OCI-LY3 (cell line): ENCODE measurements around the gene COX8A.

Experiments
- H2AFZ ChIP-seq: fragments of 200-600, 300-600 bp; shearing (Covaris generic); 2 replicates; pipeline ENCODE4 v1.6.0; 2014; ENCODE audit warnings: antibody characterized with exemption, low read depth, low read length
- H3K27ac ChIP-seq: fragments of 200-600, 300-600 bp; sonication (generic); 2 replicates; pipeline ENCODE4 v1.5.1; 2014; ENCODE audit warnings: mild to moderate bottlenecking, low read length, moderate library complexity, mixed read lengths
- H3K27me3 ChIP-seq: fragments of 200-600, 300-600 bp; sonication (generic); 2 replicates; pipeline ENCODE4 v1.6.1; 2014; ENCODE audit warnings: low read depth, low read length, mixed read lengths
- H3K36me3 ChIP-seq: fragments of 200-600, 300-600 bp; sonication (generic); replicated peaks from 2 replicates; pipeline ENCODE3; 2014; ENCODE audit warnings: low read depth, low read length, mixed read lengths
- H3K4me1 ChIP-seq: fragments of 300-600, 200-600 bp; sonication (generic); 2 replicates; pipeline ENCODE4 v1.6.1; 2014; ENCODE audit warnings: low read length, mixed read lengths
- H3K4me2 ChIP-seq: fragments of 200-600, 300-600 bp; sonication (generic); 2 replicates; pipeline ENCODE4 v1.6.1; 2014; ENCODE audit warnings: low read length, mixed read lengths
- H3K4me3 ChIP-seq: fragments of 300-600, 200-600 bp; sonication (generic); 2 replicates; pipeline ENCODE4 v1.5.1; 2014; ENCODE audit warnings: antibody characterized with exemption, mild to moderate bottlenecking, low read length, moderate library complexity
- H3K79me2 ChIP-seq: fragments of 300-600, 200-600 bp; shearing (Covaris generic); 2 replicates; pipeline ENCODE4 v1.6.1; 2014; ENCODE audit warnings: mild to moderate bottlenecking, low read length, mixed read lengths
- H3K9ac ChIP-seq: fragments of 300-600, 200-600 bp; shearing (Covaris generic); 2 replicates; pipeline ENCODE4 v1.6.0; 2014; ENCODE audit warnings: mild to moderate bottlenecking, low read length, moderate library complexity
- H3K9me3 ChIP-seq: fragments of 200-600, 300-600 bp; shearing (Covaris generic); 2 replicates; pipeline ENCODE4 v1.6.1; 2014; ENCODE audit warnings: low read length, mixed read lengths; ENCODE audit not compliant: insufficient read depth
- H4K20me1 ChIP-seq: fragments of 200-600, 300-600 bp; sonication (generic); 2 replicates; pipeline ENCODE4 v1.6.1; 2016; ENCODE audit warnings: low read length, mixed read lengths; ENCODE audit not compliant: insufficient read depth
- EZH2phosphoT487 ChIP-seq: fragments of 200-600 bp; shearing (Covaris generic); IDR thresholded peaks from 2 replicates; pipeline ENCODE4 v1.6.1; 2018; ENCODE audit warnings: antibody characterized with exemption, mixed run types, low read depth
- TF ChIP-seq, protein P1 (sequence below): fragments of 200-600, 300-600 bp; sonication (generic); IDR thresholded peaks from 2 replicates; pipeline ENCODE4 v1.5.1; 2014; ENCODE audit warnings: antibody characterized with exemption, low read length, low read depth

The COX8A gene

DNA sequence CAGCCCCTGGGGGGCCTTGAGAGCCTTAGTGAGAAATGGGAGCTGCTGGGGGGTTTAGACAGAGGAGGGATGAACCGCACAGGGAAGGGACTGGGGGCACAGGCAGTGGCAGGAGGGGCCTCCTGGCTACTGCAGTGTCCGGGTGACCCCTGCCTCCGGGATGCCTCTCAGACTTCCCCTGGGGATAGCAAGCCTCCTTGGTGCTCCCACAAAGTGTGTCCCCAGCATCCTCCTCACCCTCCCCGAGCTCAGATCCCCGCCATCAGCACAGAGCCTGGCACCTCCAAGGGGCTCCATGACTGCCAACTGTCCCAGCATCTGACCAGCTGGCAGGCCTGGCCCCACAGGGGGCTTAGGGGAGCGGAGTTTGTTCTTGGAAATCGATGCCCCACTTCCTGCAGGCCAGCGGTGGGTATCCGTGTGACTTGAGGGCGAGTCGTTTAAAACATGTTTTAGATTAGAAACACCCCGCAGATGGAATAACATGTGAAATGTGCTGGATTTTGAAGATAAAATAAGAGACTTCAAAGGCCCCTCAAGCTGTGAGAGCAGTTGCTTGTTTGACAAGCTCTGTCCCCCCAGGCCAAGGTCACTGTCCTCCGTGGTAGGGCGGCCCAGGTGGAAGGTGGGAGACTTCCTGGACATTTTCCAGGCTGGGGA is 47.8 kb downstream of the COX8A start:
- no peaks in the 10 kb centered on the region for H3K79me2 ChIP-seq
- no peaks in the 10 kb centered on the region for H3K36me3 ChIP-seq
- H3K9ac ChIP-seq = no peak overlapping the region
- no peak overlapping the region for H3K4me3 ChIP-seq
- no peak overlapping the region for H3K4me2 ChIP-seq
- H3K4me1 ChIP-seq = no peaks in the 10 kb centered on the region
- no peak overlapping the region for H3K27ac ChIP-seq
- no peaks in the 10 kb centered on the region for H3K9me3 ChIP-seq
- H4K20me1 ChIP-seq = 0 out of 2 replicates have a peak, but pooled peaks cover 3% of the 10 kb centered on the region
- H3K27me3 ChIP-seq = peaks cover 7% of the 10 kb centered on the region; the same call in 1 of the 2 replicates
- no peak overlapping the region for H2AFZ ChIP-seq
- TF ChIP-seq EZH2phosphoT487 = no peak
- TF ChIP-seq, protein P1, sequence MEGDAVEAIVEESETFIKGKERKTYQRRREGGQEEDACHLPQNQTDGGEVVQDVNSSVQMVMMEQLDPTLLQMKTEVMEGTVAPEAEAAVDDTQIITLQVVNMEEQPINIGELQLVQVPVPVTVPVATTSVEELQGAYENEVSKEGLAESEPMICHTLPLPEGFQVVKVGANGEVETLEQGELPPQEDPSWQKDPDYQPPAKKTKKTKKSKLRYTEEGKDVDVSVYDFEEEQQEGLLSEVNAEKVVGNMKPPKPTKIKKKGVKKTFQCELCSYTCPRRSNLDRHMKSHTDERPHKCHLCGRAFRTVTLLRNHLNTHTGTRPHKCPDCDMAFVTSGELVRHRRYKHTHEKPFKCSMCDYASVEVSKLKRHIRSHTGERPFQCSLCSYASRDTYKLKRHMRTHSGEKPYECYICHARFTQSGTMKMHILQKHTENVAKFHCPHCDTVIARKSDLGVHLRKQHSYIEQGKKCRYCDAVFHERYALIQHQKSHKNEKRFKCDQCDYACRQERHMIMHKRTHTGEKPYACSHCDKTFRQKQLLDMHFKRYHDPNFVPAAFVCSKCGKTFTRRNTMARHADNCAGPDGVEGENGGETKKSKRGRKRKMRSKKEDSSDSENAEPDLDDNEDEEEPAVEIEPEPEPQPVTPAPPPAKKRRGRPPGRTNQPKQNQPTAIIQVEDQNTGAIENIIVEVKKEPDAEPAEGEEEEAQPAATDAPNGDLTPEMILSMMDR = no peak

DNA sequence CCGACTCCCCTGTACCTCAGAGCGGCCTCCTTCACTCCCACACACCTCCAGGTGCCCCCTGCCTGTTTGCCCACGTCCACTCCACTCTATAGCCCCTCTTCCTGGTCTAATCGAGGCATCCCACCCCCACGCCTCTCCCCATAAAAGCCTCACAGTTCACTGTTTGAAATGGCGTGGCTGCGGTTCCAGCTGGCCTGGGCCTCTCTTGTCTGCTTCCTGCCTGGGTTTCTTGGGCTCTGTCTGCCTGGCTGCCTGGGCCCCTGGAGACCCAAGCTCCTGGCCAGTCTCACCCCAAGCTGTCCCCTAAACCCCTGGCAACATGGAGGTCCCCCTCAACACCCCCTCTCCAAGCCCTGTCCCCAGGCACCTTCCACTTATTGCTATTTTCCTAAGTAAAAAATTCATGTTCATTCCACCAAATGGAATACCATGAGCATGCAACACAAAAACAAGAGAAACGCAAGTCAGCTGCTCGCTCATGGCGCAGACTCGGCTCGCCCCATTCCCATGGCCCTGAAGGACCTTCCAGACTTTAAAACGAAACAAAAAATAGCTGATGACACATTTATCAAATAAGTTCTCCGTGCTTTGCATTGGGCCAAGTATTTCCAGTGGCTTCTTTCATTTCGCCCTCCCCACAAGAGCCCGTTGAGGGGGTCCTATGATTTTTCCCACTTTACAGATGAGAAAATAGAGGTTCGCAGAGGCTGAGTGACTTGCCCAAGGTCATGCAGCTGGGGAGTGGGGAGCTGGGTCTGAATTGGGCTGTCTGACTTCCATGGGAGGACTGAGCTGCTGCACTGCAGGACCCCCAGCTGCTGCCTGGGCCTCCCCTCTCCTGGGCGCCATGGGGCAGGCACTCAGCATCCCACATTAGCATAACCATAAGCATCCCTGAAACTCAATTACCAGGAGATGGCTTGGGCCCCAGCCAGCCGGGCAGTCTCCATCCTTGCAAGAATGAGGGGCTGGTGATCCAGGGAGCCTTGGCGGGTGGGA is 49.6 kb downstream of the COX8A start:
- Histone ChIP-seq H3K79me2 (no peaks in the 10 kb centered on the region), H3K36me3 (no peaks in the 10 kb centered on the region), H3K4me2 (no peak overlapping the region), H2AFZ (no peak overlapping the region), H3K27ac (no peak overlapping the region), H3K9me3 (no peaks in the 10 kb centered on the region), H4K20me1 (0 out of 2 replicates have a peak, but pooled peaks cover 3% of the 10 kb centered on the region), H3K9ac (no peak overlapping the region), H3K4me3 (no peak overlapping the region), H3K27me3 (peaks cover 18% of the 10 kb centered on the region), H3K4me1 (no peaks in the 10 kb centered on the region)
- TF ChIP-seq EZH2phosphoT487 = no peak
- TF ChIP-seq, protein P1 = no peak

DNA sequence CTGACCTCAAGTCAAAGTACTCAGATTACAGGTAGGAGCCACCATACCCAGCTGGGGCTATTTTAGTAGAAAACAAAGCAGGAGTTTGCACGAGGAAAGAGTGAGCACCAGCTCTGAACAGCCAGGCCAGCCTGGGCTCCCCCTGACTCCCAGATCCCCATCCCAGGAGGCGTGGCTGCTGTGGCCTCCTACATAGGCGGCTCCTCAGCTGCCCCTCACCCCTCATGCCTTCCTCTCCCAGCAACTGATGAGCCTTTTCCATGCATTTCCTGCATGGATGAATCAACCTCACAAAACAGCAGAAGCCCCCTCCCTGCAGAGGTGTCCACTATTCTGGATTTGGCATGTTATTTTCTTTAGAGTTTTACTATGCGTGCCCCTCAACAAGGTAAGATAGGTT is 50.8 kb downstream of the COX8A start:
- Histone ChIP-seq H3K27me3 (peaks cover 27% of the 10 kb centered on the region), H3K79me2 (no peaks in the 10 kb centered on the region), H3K27ac (no peak overlapping the region), H4K20me1 (0 out of 2 replicates have a peak, but pooled peaks cover 3% of the 10 kb centered on the region), H3K9ac (no peak overlapping the region), H3K4me3 (no peak overlapping the region), H3K4me1 (no peaks in the 10 kb centered on the region), H3K9me3 (no peaks in the 10 kb centered on the region), H2AFZ (no peak overlapping the region), H3K4me2 (no peak overlapping the region), H3K36me3 (no peaks in the 10 kb centered on the region)
- no peak for TF ChIP-seq EZH2phosphoT487
- TF ChIP-seq, protein P1 = no peak
